Stimulated activated naive B cell treated with anti-CD40 and anti-IgM and Interleukin-4, amounts not matched to agents 10 μg/mL and 1 μg/mL and 100 μg/mL, for 72 hours (primary cell): Measurements from ENCODE around the gene STX3.

Experiments
- ATAC-seq, 2 donors: fragments of 150-1000 bp; cut with Tn5 transposase; replicated peaks; 2 replicates each; pipeline ENCODE4 v1.10.0; 2021; ENCODE audit warnings: moderate library complexity in 1 of 2
- DNase-seq: peaks from one replicate; pipeline ENCODE4 v3.0.0; 2021
- H3K27ac Mint-ChIP-seq: one replicate; pipeline ENCODE4 v1.8.0; 2022; ENCODE audit warnings: mild to moderate bottlenecking, mixed read lengths
- H3K27me3 Mint-ChIP-seq, 2 donors: one replicate each; pipeline ENCODE4 v1.8.0; 2022; ENCODE audit warnings: mixed read lengths in 2 of 2
- H3K36me3 Mint-ChIP-seq, 2 donors: one replicate each; pipeline ENCODE4 v1.8.0; 2022; ENCODE audit warnings: mixed read lengths in 2 of 2, mild to moderate bottlenecking in 1 of 2
- H3K4me1 Mint-ChIP-seq, 2 donors: one replicate each; pipeline ENCODE4 v1.8.0; 2022; ENCODE audit warnings: mixed read lengths in 2 of 2, mild to moderate bottlenecking in 1 of 2
- H3K4me3 Mint-ChIP-seq, 2 donors: one replicate each; pipeline ENCODE4 v1.8.0; 2022; ENCODE audit warnings: mild to moderate bottlenecking in 2 of 2, mixed read lengths in 2 of 2, moderate library complexity in 1 of 2
- H3K9me3 Mint-ChIP-seq, 2 donors: one replicate each; pipeline ENCODE4 v1.8.0; 2022; ENCODE audit warnings: mixed read lengths in 2 of 2, mild to moderate bottlenecking in 1 of 2

The STX3 gene

DNA sequence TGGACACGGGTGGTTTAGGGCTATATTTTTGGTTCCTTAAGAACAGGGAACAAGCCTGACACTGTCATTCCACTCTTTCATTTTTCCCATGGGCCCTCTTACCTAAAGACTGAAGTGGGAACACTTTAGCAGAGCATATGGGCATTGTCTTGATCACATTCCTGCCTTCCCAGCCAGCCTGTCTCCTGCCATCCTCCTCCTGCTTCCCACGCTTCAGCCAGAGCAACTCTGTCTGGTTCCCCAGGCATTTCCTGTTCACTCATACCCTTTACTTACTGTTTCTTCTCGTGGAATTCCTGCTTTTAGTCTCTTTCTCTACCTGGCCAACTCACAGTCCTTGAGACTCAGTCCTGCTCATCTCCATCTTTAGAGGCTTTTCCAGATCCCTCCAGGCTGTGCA is 32.6 kb downstream of the STX3 start:
- DNase-seq (no peak), ATAC-seq (no peak)
- Mint-ChIP-seq H3K4me1 (peaks cover 6 to 7% of the 10 kb centered on the region in 2 donors), H3K36me3 (peaks cover 22 to 40% of the 10 kb centered on the region in 2 donors), H3K4me3 (no peak overlapping the region), H3K27ac (no peak overlapping the region), H3K9me3 (peaks cover 2 to 4% of the 10 kb centered on the region in 2 donors), H3K27me3 (no peaks in the 10 kb centered on the region)

DNA sequence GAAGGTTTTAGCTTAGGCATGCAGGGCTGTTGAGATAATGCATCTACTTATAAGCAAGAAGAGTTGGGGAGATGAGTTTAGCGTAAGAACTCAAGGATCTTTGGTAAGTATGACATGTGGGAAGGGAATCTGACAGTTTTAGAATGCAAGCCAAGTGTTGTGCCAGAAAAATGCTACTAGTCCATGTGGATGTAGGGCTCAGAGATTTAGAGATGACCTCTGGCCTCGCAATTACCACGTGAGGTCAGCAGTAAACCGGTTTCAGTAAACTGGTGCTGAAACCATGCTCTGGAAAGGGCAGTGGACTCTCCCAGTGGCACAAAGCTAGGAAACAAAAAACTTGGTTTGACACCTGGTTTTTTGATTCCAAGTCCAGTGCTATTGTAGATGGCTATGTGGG is 36.5 kb downstream of the STX3 start:
- peaks cover under 1 to 2% of the 10 kb centered on the region in 2 donors for H3K4me1 Mint-ChIP-seq
- H3K4me3 Mint-ChIP-seq: no peak overlapping the region
- H3K9me3 Mint-ChIP-seq: no peaks in the 10 kb centered on the region
- H3K36me3 Mint-ChIP-seq: peaks cover 27 to 53% of the 10 kb centered on the region in 2 donors
- ATAC-seq: no peak
- no peak overlapping the region for H3K27ac Mint-ChIP-seq
- H3K27me3 Mint-ChIP-seq: no peaks in the 10 kb centered on the region
- DNase-seq: no peak

DNA sequence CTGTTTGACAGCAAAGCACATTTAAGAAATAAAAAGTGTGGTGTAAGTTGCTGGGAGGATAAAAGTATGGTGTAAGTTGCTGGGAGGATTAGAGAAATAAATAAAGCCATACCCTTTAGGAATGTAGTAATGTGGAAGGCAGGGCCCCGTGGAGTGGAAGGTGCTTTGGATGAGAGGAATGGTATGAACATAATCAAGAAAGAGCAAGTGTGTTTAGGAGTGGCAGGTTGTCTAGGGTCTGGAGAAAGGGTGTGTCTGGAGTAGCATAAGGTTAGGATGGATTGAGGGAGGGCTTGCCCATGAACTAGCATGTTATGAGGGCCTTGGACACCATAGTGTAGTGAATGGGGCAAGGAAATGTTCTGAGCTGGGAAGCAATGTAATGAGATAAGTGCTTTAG is 37.3 kb downstream of the STX3 start:
- H3K27ac Mint-ChIP-seq: no peak overlapping the region
- DNase-seq (no peak), ATAC-seq (no peak)
- H3K27me3 Mint-ChIP-seq: no peaks in the 10 kb centered on the region
- H3K36me3 Mint-ChIP-seq: peaks cover 22 to 53% of the 10 kb centered on the region in 2 donors
- no peaks in the 10 kb centered on the region for H3K4me1 Mint-ChIP-seq
- no peaks in the 10 kb centered on the region for H3K9me3 Mint-ChIP-seq
- no peak overlapping the region for H3K4me3 Mint-ChIP-seq

DNA sequence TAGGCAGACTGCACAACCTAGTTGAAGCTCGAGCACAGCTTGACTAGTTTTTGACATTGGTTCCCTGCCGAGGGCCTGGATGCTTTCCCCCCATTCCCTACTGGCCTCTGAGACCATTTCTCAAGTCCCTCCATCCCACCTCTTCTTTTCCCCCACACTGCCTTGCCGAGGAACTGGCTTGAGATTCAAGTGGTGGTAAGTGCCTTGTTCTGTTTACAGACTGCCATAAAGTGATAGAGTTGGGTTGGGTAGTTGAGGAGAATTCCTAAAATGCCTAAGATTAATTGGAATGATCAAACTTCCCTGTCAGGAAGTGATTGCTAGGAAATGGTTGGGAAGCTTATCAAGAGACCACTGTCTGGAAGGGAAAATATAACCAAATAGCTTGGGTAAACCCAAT is 39.2 kb downstream of the STX3 start:
- H3K4me3 Mint-ChIP-seq: no peak overlapping the region
- no peaks in the 10 kb centered on the region for H3K9me3 Mint-ChIP-seq
- no peak for DNase-seq
- no peaks in the 10 kb centered on the region for H3K4me1 Mint-ChIP-seq
- no peak for ATAC-seq
- H3K27me3 Mint-ChIP-seq: no peaks in the 10 kb centered on the region
- H3K36me3 Mint-ChIP-seq: peaks cover 16 to 42% of the 10 kb centered on the region in 2 donors
- no peak overlapping the region for H3K27ac Mint-ChIP-seq

DNA sequence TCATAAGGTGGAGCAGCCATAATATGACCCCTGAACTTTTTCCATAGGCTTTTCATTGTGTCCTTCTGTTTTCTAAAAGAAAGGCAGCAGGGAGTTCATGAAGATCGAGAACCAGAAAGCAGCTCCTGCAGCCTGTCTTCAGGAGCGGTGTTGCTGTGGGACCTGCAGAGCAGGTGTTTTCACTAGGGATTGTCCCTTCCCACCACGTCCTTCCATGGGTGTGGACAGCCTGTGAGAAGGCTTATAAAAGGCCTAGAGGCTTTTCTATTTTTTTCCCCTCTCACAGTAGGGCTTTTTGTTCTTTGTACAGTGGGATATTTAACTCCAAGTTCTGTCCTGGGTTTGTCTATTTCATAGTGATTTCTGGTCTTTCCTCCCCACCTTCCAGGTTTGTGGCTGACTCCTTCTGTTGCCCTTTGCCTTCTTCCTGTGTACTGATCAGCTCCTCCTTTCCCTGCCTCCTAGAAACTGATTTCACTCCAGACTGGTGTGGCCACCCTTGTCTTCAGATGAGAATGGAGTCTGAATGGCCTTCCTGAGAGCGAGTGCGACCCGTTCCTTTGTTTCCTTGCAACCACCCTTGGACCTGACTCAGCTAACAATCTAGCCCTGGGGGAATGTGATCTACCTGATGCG is 45.3 kb downstream of the STX3 start:
- Mint-ChIP-seq H3K4me3 (no peak overlapping the region), H3K9me3 (no peaks in the 10 kb centered on the region)

DNA sequence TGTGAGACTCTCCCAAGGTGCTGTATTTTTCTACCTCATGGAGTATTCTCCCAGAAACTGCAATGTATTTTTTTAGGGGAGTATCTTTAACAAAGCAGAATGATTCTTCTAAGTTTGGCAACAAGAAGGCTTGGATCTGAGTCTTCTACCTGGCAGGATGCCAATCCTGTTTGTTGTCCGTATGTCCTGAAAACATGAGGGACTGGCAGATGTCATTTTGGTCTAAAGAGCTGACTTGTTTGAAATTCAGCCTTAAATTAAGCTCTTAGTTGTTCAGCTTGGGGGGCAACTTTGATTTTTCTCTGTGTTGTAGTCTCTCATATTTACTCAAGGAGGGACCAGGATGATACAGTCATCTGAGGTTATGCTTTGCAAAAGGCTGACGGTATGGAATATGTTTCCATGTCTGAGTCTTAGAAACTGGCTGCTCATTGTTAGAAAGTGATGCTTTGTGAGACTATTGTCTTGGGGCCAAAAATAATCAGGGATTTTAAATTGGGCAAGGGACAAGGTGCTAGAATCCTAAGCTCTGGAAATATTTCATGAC is 46.1 kb downstream of the STX3 start:
- Mint-ChIP-seq H3K9me3 (no peaks in the 10 kb centered on the region), H3K4me1 (no peaks in the 10 kb centered on the region), H3K36me3 (peaks cover under 1 to 28% of the 10 kb centered on the region in 2 donors), H3K4me3 (no peak overlapping the region), H3K27ac (no peak overlapping the region), H3K27me3 (no peaks in the 10 kb centered on the region)
- DNase-seq: no peak
- ATAC-seq: no peak

More for the DNA sequence above, 45.3 kb downstream of the STX3 start:
- Mint-ChIP-seq H3K27ac (no peak overlapping the region), H3K27me3 (no peaks in the 10 kb centered on the region), H3K36me3 (peaks cover 5 to 34% of the 10 kb centered on the region in 2 donors), H3K4me1 (no peaks in the 10 kb centered on the region)
- DNase-seq (no peak), ATAC-seq (no peak)

DNA sequence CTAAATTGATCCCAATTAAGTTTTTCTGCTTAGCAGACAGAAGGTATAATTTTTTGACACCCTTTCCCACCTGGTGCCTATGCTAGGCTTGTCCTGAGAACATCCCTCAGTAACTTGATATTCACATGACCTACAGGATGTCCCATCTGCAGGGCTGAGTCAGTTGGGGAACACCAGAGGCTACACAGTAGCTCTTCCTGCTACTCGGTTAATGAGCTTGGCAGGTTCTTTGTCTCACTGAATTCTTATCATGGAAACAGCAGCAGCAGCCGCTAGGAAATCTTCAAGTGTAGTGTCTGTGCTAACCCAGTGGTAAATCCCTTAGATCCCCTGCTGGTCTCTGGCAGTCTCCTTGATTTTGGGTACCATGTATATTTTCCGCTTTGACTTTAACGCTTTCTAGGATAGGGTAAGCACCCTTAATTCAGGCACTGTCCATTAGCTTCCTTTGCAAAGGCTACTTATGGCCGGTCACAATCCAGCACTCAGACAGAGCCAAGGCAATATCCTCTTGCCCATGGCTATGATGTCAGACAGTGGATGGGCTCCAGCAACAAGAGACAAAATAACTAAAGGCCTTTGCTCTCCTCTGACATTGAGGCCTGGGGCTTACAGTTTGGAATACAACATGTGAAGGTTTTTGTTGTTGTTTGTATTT is 46.9 kb downstream of the STX3 start:
- H3K27ac Mint-ChIP-seq: no peak overlapping the region
- no peaks in the 10 kb centered on the region for H3K4me1 Mint-ChIP-seq
- peaks cover 8 to 35% of the 10 kb centered on the region in 2 donors for H3K36me3 Mint-ChIP-seq
- no peak for DNase-seq
- ATAC-seq: peak in 1 of 2 donors; percentile 16
- H3K9me3 Mint-ChIP-seq: no peaks in the 10 kb centered on the region
- H3K27me3 Mint-ChIP-seq: no peaks in the 10 kb centered on the region
- H3K4me3 Mint-ChIP-seq: no peak overlapping the region

DNA sequence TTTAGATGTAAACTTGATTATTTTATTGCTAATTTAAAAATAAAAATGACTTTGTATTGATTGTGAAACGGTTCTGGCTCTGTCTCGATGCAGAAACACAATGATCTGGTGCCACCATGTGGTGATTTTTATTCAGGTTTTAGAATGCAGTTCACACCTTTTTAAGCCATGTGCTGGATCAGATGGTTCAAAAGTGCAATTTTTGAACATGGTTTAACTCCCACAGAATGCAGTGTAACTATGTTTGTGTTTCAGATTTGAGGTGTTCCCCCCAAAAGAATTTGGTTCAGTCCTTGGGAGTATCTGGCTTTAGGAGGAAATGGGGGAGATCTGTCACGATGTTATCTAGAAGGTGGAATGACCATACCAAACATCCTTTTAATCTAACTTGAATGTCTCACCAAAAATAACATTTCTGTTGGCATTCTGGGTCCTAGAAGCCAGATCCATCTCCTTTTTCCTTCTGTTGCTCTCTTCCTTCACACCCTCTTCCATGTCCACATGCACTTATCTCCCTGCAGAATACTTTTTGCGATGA is 47.5 kb downstream of the STX3 start:
- no peaks in the 10 kb centered on the region for H3K9me3 Mint-ChIP-seq
- peaks cover 8 to 30% of the 10 kb centered on the region in 2 donors for H3K36me3 Mint-ChIP-seq
- no peaks in the 10 kb centered on the region for H3K27me3 Mint-ChIP-seq

DNA sequence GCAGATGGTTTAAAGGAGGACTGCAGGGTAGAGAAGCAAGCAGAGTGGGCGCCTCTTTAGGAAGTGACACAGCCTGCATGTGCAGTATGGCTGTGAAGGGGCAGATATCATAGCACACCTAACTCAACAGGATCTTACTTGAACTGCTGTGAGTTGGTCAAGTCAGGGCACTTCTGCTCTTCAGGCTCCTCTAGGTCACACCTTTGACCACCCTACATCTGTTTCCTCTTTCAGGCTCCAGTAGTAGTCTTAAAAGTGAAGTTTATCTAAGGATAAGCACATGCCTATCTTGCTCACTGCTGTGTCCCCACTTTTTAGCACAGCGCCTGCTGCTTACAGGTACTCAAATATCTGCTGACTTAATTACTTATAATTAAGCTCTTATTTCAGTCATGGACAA is 48.9 kb downstream of the STX3 start:
- Mint-ChIP-seq H3K27me3 (no peaks in the 10 kb centered on the region), H3K4me1 (no peaks in the 10 kb centered on the region), H3K27ac (no peak overlapping the region), H3K36me3 (peaks cover 8 to 33% of the 10 kb centered on the region in 2 donors), H3K9me3 (no peaks in the 10 kb centered on the region), H3K4me3 (no peak overlapping the region)
- ATAC-seq (no peak), DNase-seq (no peak)

More for the DNA sequence above, 47.5 kb downstream of the STX3 start:
- DNase-seq (peak; percentile 15), ATAC-seq (peak; percentile 64 to 69)
- H3K4me3 Mint-ChIP-seq: no peak overlapping the region
- no peaks in the 10 kb centered on the region for H3K4me1 Mint-ChIP-seq
- H3K27ac Mint-ChIP-seq: no peak overlapping the region

DNA sequence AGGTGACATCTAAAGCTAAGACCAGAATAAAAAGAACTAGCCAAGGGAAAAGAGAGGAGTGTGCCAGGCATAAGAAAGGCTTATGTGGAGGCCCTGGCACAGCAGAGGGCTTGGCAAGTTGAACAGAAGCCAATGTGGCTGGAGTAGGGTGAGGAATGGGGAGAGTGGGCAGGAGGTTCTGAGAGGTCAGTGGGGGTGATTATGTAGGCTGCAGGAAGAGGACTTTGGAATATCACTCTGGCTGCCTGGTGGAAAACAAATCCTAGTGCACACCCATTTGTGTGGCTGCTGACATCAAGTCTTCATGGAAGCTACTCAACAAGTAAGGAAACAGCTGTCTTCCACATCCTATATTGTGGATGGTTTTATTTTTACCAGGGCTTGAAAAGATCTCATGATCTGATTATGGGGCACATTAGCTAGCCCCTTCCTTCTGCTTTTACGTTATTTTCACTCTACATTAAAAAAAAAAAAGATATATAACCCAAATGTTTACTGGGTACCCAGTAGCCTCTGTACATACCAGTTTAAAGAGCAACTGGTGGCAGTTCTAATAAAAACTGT is 52.0 kb downstream of the STX3 start:
- Mint-ChIP-seq H3K4me3 (no peak overlapping the region), H3K27me3 (no peaks in the 10 kb centered on the region), H3K27ac (no peak overlapping the region), H3K36me3 (peaks cover 8 to 23% of the 10 kb centered on the region in 2 donors), H3K9me3 (no peaks in the 10 kb centered on the region), H3K4me1 (peaks cover 6 to 17% of the 10 kb centered on the region in 2 donors)
- ATAC-seq (no peak), DNase-seq (no peak)

DNA sequence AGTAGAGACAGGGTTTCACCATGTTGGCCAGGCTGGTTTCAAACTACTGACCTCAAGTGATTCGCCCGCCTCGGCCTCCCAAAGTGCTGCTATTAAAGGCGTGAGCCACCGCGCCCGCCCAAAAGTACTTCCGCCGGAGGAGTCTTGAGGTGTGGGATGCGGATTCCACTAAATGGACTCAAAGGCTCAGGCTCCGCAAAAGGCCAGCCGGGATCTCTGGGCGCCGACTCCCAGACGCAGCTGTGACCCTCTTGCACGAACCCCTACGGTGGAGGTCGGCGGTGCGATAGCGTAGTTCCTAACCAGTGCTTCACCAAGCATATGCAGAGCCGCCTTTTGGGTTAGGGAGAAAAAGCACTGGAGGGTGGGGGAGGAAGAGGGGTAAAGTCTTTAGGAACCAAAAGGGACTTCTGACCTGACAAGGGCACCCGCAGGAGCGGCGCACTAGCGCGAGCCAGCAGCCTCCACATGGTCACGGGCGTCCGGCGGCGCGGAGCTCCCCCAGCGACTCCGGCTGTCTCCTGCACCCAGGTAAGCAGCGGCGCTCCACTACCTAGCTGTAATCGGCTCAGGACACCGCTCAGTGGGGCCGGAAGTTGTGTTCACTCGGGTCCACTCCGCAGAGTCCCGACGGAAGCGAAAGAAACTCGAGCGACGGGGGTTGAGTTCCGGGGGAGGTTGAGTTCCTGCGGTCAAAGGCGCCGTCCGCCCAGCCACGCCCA is 55.2 kb downstream of the STX3 start, which contains the start of gene MRPL16:
Gene MRPL16, minus strand, starts transcription at position 590 of the 722 bp plus-strand sequence. Its CDS starts 120 bp downstream, at position 470.
- H3K27ac Mint-ChIP-seq: peak within 1 kb of the TSS; percentile 95
- peaks cover 8 to 17% of the 10 kb centered on the region in 2 donors for H3K4me1 Mint-ChIP-seq
- no peaks in the 10 kb centered on the region for H3K27me3 Mint-ChIP-seq
- ATAC-seq: peak; percentile 99
- peaks cover 8 to 16% of the 10 kb centered on the region in 2 donors for H3K36me3 Mint-ChIP-seq
- DNase-seq: peak; percentile 84
- H3K9me3 Mint-ChIP-seq: no peaks in the 10 kb centered on the region
- peak within 1 kb of the TSS; percentile 92 to 97 for H3K4me3 Mint-ChIP-seq

DNA sequence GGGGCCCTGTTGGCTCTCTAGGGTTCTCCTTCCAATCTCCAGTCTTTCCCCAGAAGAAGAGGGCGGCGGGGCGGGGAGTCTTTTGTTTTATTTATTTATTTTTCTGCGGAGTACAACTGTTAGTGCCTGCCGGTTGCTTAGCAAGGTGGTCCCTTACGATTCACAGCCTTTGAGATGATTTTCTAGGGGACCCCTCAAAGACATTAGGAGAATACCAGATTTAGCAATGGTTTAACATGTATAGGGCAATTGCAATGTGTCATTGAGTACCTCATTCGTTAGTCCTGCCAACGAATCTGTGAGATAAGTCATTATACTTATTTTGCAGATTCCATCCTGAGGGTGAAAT is 55.7 kb downstream of the STX3 start:
- peaks cover 8 to 17% of the 10 kb centered on the region in 2 donors for H3K4me1 Mint-ChIP-seq
- H3K36me3 Mint-ChIP-seq: peaks cover 8 to 16% of the 10 kb centered on the region in 2 donors
- H3K27me3 Mint-ChIP-seq: no peaks in the 10 kb centered on the region
- peak overlapping the region; percentile 92 to 97 for H3K4me3 Mint-ChIP-seq
- DNase-seq (no peak), ATAC-seq (no peak)
- peak overlapping the region; percentile 95 for H3K27ac Mint-ChIP-seq
- no peaks in the 10 kb centered on the region for H3K9me3 Mint-ChIP-seq

DNA sequence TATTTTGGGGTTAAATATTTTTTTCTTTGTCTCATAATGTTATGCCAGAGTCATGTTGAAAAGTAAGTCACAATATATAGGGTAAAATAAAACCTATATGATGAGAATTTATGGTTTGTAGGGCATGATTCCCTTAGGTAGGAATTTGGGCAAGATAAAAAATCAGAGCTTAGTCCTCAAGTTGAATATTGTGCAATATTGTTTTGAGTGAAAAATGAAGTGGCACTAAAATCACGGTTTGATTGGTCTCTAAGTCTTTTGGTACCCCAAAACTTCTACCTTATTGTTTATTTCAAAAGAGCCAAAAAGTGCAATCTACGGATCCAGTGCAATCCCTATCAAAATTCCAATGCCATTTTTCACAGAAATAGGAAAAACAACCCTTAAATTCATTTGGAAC is 57.0 kb downstream of the STX3 start:
- Mint-ChIP-seq H3K4me1 (peaks cover 15 to 24% of the 10 kb centered on the region in 2 donors), H3K27ac (no peak overlapping the region), H3K27me3 (no peaks in the 10 kb centered on the region), H3K4me3 (no peak overlapping the region), H3K9me3 (no peaks in the 10 kb centered on the region), H3K36me3 (peaks cover 0 to 6% of the 10 kb centered on the region in 2 donors)
- DNase-seq: no peak
- ATAC-seq: no peak

DNA sequence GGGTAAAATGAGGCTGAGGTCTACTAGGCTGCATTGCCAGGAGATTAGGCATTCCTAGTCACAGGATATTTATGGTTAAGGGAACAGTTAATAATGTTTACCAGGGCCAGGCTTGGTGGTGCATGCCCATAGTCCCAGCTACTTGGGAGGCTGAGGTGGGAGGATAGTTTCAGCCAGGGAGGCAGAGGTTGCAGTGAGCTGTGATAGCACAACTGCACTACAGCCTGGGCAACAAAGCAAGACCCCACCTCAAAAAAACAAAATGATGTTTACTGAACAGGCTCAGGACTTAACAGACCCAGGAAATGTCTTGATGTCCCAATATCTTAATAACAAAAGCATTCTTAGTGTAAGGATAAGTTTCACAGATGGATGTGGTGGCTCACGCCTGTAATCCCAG is 58.2 kb downstream of the STX3 start:
- no peaks in the 10 kb centered on the region for H3K9me3 Mint-ChIP-seq
- peaks cover 0 to 6% of the 10 kb centered on the region in 2 donors for H3K36me3 Mint-ChIP-seq
- H3K27ac Mint-ChIP-seq: no peak overlapping the region
- ATAC-seq: no peak
- no peak for DNase-seq
- peaks cover 15 to 25% of the 10 kb centered on the region in 2 donors for H3K4me1 Mint-ChIP-seq
- H3K4me3 Mint-ChIP-seq: peak overlapping the region in 1 of 2 donors; percentile 4
- no peaks in the 10 kb centered on the region for H3K27me3 Mint-ChIP-seq
